Glomerular visceral epithelial cell (primary cell): Measurements from ENCODE around the gene F2R.
"Not testable (repeated sequence)": the region's sequence is repeated elsewhere in the genome, so short reads cannot be mapped to it uniquely, and the experiment has no call there.

Experiments
- DNase-seq: peaks from one replicate; pipeline ENCODE4 v3.0.0-alpha.2; 2016; ENCODE audit errors: extremely low spot score

Gene F2R

DNA sequence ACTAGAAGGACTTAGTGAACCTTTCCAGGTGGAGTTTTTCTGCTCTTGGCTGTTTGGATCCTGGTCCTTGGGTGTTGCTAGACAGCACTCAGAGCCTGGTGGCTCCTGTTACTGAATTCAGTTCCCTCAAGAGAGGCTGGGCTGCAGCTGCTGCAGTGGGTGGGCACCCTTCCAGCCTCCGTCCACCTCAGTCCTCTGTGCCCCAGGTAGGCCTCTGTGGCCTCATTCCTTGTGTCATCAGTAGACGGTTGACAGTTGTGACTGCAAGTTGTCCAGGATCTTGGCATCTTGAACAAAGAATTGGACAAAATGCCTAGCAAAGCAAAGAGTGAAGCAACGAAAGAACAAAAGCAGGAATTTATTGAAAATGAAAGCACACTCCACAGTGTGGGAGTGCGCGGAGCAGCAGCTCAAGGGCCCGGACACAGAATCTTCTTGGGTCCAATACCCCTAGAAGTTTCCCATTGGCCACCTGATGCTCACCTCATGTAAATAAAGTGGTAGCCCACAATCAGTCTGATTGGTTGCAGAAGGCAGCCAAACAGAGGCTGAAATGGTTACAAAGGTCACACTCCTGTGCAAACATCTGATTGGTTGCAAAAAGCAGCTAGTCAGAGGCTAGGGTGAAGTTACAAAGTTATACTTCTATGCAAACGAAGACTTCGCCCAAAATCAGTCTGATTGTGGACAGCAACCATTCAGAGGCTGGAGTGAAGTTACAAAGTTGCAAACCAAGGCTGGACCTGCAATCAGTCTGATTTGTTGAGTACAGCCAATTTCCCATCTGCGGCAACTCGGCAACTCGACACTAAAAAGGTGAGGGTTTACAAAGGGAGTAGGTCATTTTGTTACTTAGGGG lies 40.1 kb downstream of the F2R start:
- no peak for DNase-seq

DNA sequence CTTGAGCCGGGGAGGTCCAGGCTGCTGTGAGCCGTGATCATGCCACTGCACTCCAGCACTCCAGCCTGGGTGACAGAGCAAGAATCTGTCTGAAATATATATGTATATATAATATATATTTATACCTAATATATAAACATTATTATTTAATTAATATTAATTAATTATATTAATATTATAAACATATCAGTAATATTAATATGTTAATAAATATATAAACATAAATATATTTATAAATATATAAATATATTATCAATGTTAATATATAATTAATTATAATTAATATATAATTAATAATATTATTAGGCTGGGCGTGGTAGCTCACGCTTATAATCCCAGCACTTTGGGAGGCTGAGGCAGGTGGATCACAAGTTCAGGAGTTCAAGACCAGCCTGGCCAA lies 41.1 kb downstream of the F2R start:
- no peak for DNase-seq

DNA sequence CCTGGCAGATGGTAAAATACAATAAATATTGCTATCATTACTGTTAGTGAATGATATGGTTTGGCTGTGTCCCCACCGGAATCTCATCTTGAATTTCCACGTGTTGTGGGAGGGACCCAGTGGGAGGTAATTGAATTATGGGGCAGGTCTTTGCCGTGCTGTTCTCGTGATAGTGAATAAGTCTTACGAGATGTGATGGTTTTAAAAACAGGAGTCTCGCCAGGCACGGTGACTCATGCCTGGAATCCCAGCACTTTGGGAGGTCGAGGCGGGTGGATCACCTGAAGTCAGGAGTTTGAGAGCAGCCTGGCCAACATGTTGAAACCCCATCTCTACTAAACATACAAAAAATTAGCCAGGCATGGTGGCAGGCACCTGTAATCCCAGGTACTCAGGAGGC lies 45.2 kb downstream of the F2R start:
- DNase-seq, result not testable (repeated sequence)

DNA sequence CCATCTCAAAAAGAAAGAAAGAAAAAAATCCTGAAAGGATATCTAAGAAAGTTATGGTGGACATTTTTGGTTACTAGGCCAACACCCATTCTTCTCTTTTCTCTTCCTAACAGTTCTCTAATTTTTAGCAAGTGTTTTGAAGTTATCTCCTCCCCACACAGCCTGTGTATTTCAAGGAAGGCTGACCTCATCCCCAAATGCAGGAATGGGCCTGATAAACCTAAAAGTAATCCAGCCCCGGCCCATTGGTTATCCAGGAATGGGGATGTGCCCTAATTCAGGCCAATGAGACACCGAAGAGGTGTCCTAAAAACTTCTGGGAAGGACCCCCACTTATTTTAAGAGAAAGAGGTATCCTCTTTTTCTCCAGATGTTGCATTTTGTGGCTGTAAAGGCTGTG lies 46.6 kb downstream of the F2R start:
- DNase-seq, result no peak

DNA sequence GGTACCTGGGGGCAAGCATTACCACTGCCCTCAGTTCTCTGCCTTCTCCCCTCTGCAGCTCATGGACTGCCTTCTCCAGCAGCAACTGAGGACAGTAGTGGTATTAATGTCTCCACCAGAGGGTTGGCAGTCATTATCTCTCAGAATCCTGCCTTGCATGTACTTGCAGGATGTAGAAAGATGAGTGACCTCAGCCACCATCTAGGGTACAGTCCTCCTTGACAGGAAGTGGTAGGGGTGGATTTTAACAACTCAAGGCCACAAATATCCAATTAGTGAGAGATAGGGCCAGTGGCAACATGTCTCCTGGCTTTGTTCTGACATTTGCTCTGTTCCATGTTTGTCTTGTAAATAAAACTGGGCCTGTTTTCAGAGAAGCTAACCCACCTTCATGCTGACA lies 47.2 kb downstream of the F2R start:
- no peak for DNase-seq

DNA sequence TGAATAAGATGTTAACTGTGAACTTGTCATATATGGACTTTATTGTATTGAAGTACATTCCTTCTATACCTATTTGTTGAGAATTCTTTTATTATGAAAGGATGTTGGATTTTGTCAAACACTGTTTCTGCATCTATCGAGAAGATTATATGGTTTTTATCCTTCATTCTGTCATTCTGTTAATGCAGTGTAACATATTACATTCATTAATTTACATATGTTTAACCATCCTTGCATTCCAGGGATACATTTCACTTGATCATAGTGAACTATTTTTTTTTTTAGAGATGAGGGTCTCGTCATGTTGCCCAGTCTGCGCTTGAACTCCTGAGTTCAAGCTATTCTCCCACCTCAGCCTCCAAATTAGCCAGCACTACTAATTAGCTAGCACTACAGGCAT lies 48.4 kb downstream of the F2R start:
- no peak for DNase-seq

DNA sequence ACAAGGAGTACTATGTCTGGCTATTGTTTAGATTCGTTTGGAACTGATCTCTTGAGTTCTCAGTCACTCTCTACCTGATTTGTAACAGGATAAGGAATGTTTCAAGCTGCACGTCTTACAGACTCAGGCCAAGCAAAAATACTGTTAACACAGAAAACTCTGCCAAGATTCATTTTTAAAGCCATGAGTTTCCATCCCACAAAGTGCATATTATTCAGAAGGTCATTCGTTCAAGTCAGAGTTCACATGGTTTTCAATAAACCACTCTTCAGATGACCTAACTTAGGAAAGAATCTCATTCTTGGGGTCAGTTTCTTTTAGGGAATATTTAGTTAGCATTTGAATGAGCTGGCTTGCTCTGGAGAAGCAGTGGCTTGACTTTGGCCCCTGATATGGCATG lies 49.3 kb downstream of the F2R start:
- no peak for DNase-seq

DNA sequence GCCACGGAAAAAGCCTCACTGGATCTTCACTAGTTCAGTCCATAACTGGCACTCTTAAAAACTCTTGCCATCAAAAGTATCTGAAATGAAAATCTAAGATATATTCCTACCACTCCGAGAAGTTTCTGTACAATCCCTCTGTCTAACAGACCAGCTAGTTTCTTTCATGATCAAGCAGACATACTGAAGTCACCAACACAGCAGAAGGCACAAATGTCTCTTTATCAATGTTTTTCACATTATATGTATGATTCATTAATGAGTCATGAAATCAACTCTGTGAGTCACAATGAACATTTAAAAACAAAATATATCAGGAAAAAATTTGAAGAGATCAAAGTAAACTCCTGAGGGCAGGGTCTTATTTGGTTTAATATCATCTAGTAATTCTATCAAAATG lies 50.8 kb downstream of the F2R start:
- no peak for DNase-seq

DNA sequence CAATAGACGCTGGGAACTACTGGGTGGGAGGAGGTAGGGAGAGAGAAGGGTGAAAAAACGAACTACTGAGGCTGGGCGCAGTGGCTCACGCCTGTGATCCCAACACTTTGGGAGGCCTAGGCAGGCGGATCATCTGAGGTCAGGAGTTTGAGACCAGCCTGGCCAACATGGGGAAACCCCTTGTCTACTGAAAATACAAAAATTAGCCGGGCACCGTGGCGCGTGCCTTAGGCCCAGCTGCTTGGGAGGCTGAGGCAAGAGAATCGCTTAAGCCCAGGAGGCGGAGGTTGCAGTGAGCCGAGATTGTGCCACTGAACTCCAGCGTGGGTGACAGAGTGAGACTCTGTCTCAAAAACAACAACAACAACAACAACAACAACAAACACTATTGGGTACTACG lies 55.1 kb downstream of the F2R start:
- not testable (repeated sequence) for DNase-seq

DNA sequence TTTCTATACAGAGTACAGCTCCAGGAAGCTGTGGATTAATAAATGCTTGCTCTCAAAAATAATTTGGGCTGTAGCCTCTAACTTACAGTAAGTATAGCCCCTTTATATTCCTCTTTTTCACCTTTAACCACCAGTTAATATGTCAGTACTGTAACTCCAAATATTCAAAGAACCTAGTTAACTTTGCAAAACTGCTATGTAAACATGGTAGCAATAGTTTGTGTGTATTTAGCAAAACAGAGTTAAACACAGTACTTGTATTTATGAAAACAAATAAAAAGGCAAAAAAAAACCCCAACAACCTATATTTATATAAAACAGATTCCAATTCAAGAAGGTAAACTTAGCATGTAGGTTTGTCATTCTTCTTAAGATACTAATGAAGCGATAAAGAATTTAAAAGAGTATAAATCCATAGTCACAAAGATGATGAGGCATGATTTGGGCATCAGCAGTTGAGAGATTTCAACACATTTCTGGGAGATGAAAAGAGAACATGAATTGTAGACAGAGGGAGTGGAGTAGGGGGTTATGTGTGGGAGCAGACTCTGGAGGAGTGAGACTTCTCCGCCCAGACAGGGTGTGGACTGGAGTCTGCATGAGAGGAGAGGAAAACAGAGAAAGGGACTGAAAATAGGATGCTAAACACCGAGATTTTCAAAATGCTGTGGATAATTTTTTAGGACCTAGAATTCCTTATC lies 55.9 kb downstream of the F2R start:
- no peak for DNase-seq

DNA sequence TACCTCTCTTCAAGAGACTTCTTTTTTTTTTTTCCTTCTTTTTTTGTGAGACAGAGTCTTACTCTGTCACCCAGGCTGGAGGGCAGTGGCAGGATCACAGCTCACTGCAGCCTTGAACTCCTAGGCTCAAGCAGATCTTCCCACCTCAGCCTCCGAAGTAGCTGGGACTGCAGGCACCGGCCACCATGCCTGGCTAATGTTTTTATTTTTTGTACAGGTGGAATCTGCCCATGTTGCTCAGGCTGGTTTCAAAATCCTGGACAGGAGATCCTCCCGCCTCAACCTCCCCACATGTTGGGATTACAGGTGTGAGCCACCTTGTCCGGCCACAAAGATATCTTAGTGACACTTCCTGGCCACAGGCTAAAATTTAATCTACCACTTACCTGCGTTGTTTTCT lies 60.0 kb downstream of the F2R start:
- DNase-seq, result no peak

DNA sequence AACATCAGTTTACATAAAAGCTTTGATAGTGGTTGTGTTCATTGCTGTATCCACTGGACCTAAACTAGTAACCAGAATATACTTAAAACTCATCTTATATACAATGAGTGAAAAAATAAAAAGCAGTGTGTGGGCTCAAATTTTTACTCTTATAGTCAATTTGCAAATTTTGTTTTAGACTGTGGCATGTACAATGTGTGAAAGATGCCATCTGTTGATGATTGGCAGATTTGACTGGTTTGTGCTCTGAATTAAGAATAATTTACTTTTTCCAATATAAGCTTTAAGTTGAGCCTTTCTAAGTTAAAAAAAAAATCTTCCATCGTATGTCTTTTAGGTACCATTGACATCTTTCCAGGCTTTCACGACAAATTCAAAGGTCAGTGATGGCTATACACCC lies 60.5 kb downstream of the F2R start:
- no peak for DNase-seq

DNA sequence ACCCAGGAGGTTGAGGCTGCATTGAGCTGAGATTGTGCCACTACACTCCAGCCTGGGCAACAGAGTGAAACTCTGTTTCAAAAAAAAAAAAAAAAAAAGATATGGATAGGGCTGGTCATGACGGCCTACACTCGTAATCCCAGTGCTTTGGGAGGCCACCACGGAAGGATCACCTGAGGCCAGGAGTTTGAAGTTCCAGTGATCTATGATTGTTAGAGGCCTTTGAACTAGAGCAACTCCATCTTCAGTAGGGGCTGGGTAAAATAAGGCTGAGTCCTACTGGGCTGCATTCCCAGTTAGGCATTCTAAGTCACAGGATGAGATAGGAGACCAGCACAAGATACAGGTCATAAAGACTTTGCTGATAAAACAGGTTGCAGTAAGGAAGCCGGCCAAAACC lies 64.7 kb downstream of the F2R start:
- not testable (repeated sequence) for DNase-seq

DNA sequence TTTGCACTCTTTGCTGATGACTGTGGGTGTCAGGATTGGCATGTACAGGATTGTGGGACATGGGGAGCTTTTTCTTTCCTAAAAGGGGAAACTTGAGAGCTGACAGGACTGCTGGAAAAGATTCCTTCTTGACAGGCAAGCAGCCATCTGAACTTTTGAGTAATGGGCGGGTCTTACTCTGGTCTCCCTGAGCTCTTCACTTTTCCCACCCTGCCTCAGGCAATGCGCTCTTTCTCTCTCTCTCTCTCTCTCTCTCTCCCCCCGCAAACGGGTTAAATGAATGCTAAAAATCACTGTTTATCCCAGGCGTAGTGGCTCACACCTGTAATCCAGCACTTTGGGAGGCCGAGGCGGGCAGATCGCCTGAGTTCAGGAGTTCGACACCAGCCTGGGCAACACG lies 65.8 kb downstream of the F2R start:
- no peak for DNase-seq

DNA sequence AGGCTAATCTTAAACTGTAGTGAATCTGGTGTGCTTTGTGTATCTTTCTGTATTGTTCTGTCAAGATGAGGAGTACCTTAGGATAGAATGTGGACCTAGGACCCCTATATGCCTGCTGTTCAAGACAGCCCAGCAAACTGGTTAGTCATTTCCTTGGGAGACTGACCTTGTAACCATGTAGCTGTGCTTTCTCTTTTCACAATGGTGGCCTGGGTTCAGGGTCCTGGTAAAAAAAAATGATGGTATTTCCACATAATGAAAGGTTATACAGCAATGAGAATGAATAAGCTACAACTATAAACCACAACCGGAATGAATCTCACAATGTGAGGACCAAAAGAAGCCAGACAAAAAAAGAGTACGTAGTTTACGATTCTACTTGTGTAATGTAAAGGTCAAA lies 66.5 kb downstream of the F2R start:
- no peak for DNase-seq
